Gastroesophageal sphincter (tissue), 2 donors: Measurements from ENCODE around the gene RRP8.

Source experiments
- EP300 ChIP-seq: sonication (generic); formaldehyde crosslinking; IDR thresholded peaks from one replicate; pipeline ENCODE4 v1.6.1; 2017; ENCODE audit warnings: antibody characterized with exemption, mild to moderate bottlenecking
- POLR2A ChIP-seq, 2 donors: fragments of 450-650 bp; IDR thresholded peaks; one replicate each; pipeline ENCODE4 v1.6.1; 2017; ENCODE audit warnings: antibody characterized with exemption in 2 of 2, mild to moderate bottlenecking in 2 of 2, moderate library complexity in 1 of 2

- TF ChIP-seq EP300, result no peak
- no peak for TF ChIP-seq POLR2A (IDR thresholded peaks at IDR 0.05)
Observed at GRCh38 chr11:6571434-6572008, 31.9 kb downstream of the RRP8 start.
